ENCODE data around the gene APOA1.
"Not testable (repeated sequence)": the region's sequence is repeated elsewhere in the genome, so short reads cannot be mapped to it uniquely, and the experiment has no call there.

APOA1 gene

GRCh38 chr11:116857936-116858335, 20.5 kb upstream of the APOA1 start:
- DNase-seq (ENCODE audit: low spot score), result no peak

GRCh38 chr11:116857316-116857715, 19.9 kb upstream of the APOA1 start:
- DNase-seq (ENCODE audit: low spot score), result no peak

GRCh38 chr11:116856423-116856822, 19.0 kb upstream of the APOA1 start:
- no peak for DNase-seq (ENCODE audit: low spot score)

- DNase-seq (ENCODE audit: low spot score), result no peak
Observed at GRCh38 chr11:116855413-116855812, 18.0 kb upstream of the APOA1 start.

- no peak for DNase-seq (ENCODE audit: low spot score)
Observed at GRCh38 chr11:116853461-116854073, 16.1 kb upstream of the APOA1 start.

- no peak for DNase-seq (ENCODE audit: low spot score)
Observed at GRCh38 chr11:116852261-116853031, 15.0 kb upstream of the APOA1 start.

- no peak for DNase-seq (ENCODE audit: low spot score)
Observed at GRCh38 chr11:116851626-116852025, 14.2 kb upstream of the APOA1 start.

- DNase-seq (ENCODE audit: low spot score), result no peak
Observed at GRCh38 chr11:116849486-116849885, 12.1 kb upstream of the APOA1 start.

GRCh38 chr11:116849060-116849459, 11.6 kb upstream of the APOA1 start:
- DNase-seq (ENCODE audit: low spot score), result no peak

- no peak for DNase-seq (ENCODE audit: low spot score)
Observed at GRCh38 chr11:116847612-116848011, 10.2 kb upstream of the APOA1 start.

- DNase-seq (ENCODE audit: low spot score), result no peak
Observed at GRCh38 chr11:116844722-116845121, 7.3 kb upstream of the APOA1 start.

GRCh38 chr11:116843661-116844060, 6.2 kb upstream of the APOA1 start:
- no peak for DNase-seq (ENCODE audit: low spot score)

- DNase-seq (ENCODE audit: low spot score), result no peak
Observed at GRCh38 chr11:116842909-116843308, 5.5 kb upstream of the APOA1 start.

- DNase-seq (ENCODE audit: low spot score), result no peak
Observed at GRCh38 chr11:116842117-116842516, 4.7 kb upstream of the APOA1 start.

GRCh38 chr11:116840746-116841296, 3.4 kb upstream of the APOA1 start:
- DNase-seq (ENCODE audit: low spot score), result no peak

GRCh38 chr11:116840224-116840745, 2.9 kb upstream of the APOA1 start:
- no peak for DNase-seq (ENCODE audit: low spot score)

GRCh38 chr11:116838321-116839084, 1.1 kb upstream of the APOA1 start:
- DNase-seq (ENCODE audit: low spot score), result no peak

- no peak for DNase-seq (ENCODE audit: low spot score)
Observed at GRCh38 chr11:116836632-116836991, 810 bp downstream of the APOA1 start.

- DNase-seq (ENCODE audit: low spot score), result no peak
Observed at GRCh38 chr11:116835791-116836631, 1.4 kb downstream of the APOA1 start.

- no peak for DNase-seq (ENCODE audit: low spot score)
Observed at GRCh38 chr11:116835042-116835772, 2.2 kb downstream of the APOA1 start.

GRCh38 chr11:116834535-116835041, 2.8 kb downstream of the APOA1 start:
- not testable (repeated sequence) for DNase-seq (ENCODE audit: low spot score)

Measured in HuH-7.5 (cell line).